NCI-H2081 treated with DMSO at 0.1 percent for 48 hours (cell line): ENCODE data around the gene SEPHS2.
A peak's percentile ranks its signal among the peaks of the same experiment; 100 is the strongest.

Experiments used
- DNase-seq: peaks from one replicate; lab custom pipeline; 2025; lab: John Stamatoyannopoulos, UW

Gene SEPHS2

GRCh38 chr16:30429678-30430427 lies 15.8 kb downstream of the SEPHS2 start, which contains the start of gene DCTPP1:
Gene DCTPP1 (minus strand): TSS chr16:30430030. CDS start chr16:30429980, 50 bp downstream.
- DNase-seq: peak; percentile 95

GRCh38 chr16:30429418-30429677 lies 16.3 kb downstream of the SEPHS2 start:
- no peak for DNase-seq

- no peak for DNase-seq
Measured at GRCh38 chr16:30428055-30428454, 17.6 kb downstream of the SEPHS2 start.

- no peak for DNase-seq
Measured at GRCh38 chr16:30421010-30421409, 24.7 kb downstream of the SEPHS2 start.

- DNase-seq: no peak
Measured at GRCh38 chr16:30418350-30419181, 27.1 kb downstream of the SEPHS2 start.

- DNase-seq: peak; percentile 76
Measured at GRCh38 chr16:30417529-30418349, 27.9 kb downstream of the SEPHS2 start.

- no peak for DNase-seq
Measured at GRCh38 chr16:30416624-30417528, 28.8 kb downstream of the SEPHS2 start.

GRCh38 chr16:30416047-30416603 lies 29.5 kb downstream of the SEPHS2 start:
- DNase-seq: no peak

- DNase-seq: no peak
Measured at GRCh38 chr16:30414159-30414558, 31.5 kb downstream of the SEPHS2 start.

- no peak for DNase-seq
Measured at GRCh38 chr16:30413112-30413806, 32.4 kb downstream of the SEPHS2 start.

- DNase-seq: no peak
Measured at GRCh38 chr16:30409125-30410060, 36.3 kb downstream of the SEPHS2 start.

- no peak for DNase-seq
Measured at GRCh38 chr16:30407804-30408534, 37.7 kb downstream of the SEPHS2 start.

GRCh38 chr16:30407102-30407803 lies 38.4 kb downstream of the SEPHS2 start, which contains the start of gene ZNF771:
Gene ZNF771 (plus strand): TSS chr16:30407606. CDS start chr16:30408054, 448 bp downstream.
- DNase-seq: no peak

GRCh38 chr16:30406795-30407101 lies 38.9 kb downstream of the SEPHS2 start:
- DNase-seq: no peak

- DNase-seq: no peak
Measured at GRCh38 chr16:30401768-30402425, 43.8 kb downstream of the SEPHS2 start.

GRCh38 chr16:30399435-30400186 lies 46.1 kb downstream of the SEPHS2 start:
- no peak for DNase-seq
